Choroid plexus epithelial cell (primary cell): Measurements from ENCODE around the gene NDFIP1.
A peak's percentile ranks its signal among the peaks of the same experiment; 100 is the strongest.

Experiments used
- DNase-seq: peaks from one replicate; pipeline ENCODE4 v3.0.0-alpha.2; 2010; ENCODE audit warnings: low read depth
- H3K4me3 ChIP-seq: 2 replicates; pipeline ENCODE4 v1.5.1; 2011; ENCODE audit warnings: low read depth, mild to moderate bottlenecking, control low read depth, low read length, moderate library complexity
- CTCF ChIP-seq: conservative IDR thresholded peaks from 2 replicates; pipeline ENCODE4 v1.5.1; 2011; ENCODE audit warnings: low read depth, mild to moderate bottlenecking, control low read depth, inconsistent platforms, low read length, moderate library complexity

The NDFIP1 gene

DNA sequence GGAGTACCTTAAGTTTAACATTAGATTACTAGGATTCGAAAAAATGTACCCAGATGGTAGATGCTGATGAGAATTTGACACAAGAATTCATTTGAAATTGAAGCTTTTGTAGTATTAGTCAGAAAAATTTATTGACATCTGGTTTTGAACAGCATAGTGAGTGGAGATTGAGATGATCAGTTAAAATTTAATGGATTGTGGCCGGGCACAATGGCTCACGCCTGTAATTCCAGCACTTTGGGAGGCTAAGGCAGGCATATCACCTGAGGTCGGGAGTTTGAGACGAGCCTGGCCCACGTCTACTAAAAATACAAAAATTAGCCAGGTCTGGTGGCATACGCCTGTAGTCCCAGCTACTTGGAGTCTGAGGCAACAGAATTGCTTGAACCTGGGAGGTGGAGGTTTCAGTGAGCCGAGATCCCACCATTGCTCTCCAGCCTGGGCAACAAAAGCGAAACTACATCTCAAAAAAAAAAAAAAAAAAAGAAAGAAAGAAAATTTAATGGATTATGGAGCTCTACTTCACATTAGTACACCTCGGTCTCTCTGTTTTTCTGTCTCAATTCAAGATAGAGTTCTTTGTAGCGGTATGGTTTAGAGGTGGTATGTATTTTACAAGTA lies 21.0 kb downstream of the NDFIP1 start:
- no peak for TF ChIP-seq CTCF
- no peak overlapping the region for H3K4me3 ChIP-seq
- no peak for DNase-seq

DNA sequence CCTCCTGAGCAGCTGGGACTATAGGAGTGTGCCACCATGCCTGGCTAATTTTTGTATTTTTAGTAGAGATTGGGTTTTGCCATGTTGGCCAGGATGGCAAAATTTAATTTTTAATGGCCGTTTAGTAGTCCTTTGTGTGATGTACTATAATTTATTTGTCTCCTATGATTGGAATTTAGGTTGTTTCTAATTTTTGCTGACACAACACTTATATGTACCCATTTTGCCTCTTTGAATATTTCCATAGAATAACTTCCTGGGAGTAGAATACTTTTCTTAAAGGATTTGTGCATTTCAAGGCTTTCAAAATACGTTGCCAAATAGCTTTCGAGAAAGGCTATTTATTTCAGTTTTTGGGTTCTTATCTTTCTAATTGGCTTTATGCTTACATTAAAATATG lies 22.8 kb downstream of the NDFIP1 start:
- no peak overlapping the region for H3K4me3 ChIP-seq
- TF ChIP-seq CTCF: no peak
- no peak for DNase-seq

- H3K4me3 ChIP-seq: no peak overlapping the region
- no peak for TF ChIP-seq CTCF
- no peak for DNase-seq
Measured at GRCh38 chr5:142132916-142133315, 24.3 kb downstream of the NDFIP1 start.

DNA sequence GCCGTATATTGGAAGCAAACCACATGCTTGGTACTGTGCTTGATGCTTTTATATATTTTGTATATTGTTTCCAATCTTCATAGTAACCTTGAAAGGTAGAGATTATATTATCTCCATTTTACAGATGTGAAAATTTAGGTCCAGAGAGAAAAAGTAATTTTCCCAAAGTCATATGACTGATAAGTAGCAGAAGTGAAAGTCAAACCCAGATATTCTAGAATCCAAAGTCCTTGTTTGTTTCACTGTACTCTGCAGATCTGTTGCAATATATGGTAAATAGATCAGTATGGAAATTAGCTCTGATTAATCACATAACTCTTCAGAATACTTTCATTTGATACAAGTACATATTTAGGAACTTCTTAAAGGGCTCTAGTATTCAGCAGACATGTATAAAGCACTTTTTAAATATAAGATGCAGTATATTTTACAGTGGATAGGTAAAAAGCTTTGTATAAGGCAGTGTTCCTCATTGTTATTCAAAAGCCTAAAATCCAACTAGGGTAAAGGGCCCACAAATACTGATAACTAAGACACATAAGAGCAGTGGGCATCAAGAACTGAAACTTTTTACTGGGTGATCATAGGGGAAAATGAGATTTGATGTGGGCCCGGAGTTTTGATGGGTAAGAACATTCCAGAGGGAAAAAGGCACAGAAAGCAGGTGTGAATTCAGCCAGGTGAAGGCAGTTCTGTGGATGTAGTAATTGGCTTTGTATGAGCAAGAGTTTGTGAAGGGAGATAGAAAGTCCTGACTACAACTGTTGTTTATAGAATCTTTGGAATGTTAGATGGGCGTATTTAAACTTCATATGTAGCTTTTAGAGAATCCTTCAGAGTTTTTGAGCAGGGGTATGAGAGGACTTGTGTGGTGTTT lies 25.0 kb downstream of the NDFIP1 start:
- no peak overlapping the region for H3K4me3 ChIP-seq
- no peak for TF ChIP-seq CTCF
- DNase-seq: no peak

DNA sequence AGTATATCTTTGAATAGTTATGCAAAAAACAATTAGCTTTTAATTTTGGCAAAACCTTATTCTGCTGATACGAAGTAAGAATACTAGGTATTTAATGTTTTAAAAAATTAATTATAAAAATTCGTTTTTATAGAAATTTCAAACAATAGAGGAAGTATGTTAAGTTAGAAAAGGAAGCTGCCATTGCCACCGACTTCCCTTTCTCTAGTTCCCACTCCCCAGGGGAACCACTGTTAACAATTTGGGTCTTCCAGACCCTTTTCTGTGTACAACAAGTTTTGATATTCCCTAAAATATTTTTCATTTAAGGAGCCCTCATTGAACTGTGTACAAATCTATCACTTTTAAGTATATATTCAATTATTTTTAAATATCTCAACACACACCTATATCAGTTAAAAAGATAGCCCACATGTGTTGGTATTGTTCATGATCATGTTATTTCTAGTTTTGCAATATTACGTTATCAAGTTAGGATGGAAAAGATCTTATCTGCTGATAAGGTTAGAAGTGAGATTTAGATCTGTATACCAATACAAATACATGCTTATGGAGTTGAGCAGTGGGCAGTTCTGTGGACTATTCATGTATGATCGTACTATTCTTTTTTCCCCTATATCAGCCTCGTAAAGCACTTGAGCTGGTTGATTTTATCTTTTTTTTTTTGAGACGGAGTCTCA lies 25.9 kb downstream of the NDFIP1 start:
- TF ChIP-seq CTCF: no peak
- no peak for DNase-seq
- no peak overlapping the region for H3K4me3 ChIP-seq

DNA sequence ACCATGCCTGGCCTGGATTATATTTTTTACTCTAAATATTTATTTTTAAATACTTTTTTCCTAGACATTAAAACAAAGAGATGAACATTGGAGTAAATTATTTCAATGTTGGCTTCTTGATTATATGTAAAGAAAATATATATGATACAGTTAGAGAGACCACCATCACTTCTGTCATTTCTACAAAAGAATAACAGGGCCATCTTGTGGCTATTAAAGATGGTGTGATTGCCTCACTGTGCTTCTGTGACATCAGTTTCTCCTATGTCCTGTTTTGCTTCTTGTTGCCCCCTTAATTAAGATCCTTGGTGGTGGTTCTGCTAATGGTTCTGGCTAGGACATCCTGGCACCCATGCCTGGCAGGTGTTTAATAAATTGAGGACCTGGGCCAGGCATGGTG lies 32.9 kb downstream of the NDFIP1 start:
- no peak for TF ChIP-seq CTCF
- no peak overlapping the region for H3K4me3 ChIP-seq
- no peak for DNase-seq

- DNase-seq: peak; percentile 81
- no peak overlapping the region for H3K4me3 ChIP-seq
- peak; percentile 51 for TF ChIP-seq CTCF
Measured at GRCh38 chr5:142143878-142144277, 35.3 kb downstream of the NDFIP1 start.
